ENCODE measurements around the gene PAAF1. TPM values are rescaled to one million over a fixed set of nuclear protein-coding genes. Genes with fewer than 3 reads are reported as not detected.

Gene PAAF1
- total and polyA plus RNA-seq, 3 donors from 2014 or later: 44.0 to 65.5 (median 47.6) TPM

- H3K4me1 ChIP-seq: no peaks in the 10 kb centered on the region
- no peak overlapping the region for H3K4me3 ChIP-seq
- intact Hi-C loops (cut with DNase I; ENCODE audit: low total_unique reads): no loop called here
- TF ChIP-seq POLR2A (IDR thresholded peaks at IDR 0.05): no peak
- TF ChIP-seq CTCF (IDR thresholded peaks at IDR 0.05): no peak
- no peaks in the 10 kb centered on the region for H3K9me3 ChIP-seq
- no peaks in the 10 kb centered on the region for H3K27me3 ChIP-seq
- H3K36me3 ChIP-seq (ENCODE audit: low read depth, missing control alignments): no peaks in the 10 kb centered on the region
- WGBS, 2 donors: 64 to 68% methylated on average over 10 of the region's 10 CpGs
- DNase-seq: no peak
- H3K27ac ChIP-seq: no peak overlapping the region
These were observed 88.4 kb downstream of the PAAF1 start for GRCh38 chr11:73965076-73965763.

- no peak overlapping the region for H3K4me3 ChIP-seq
- no peak overlapping the region for H3K27ac ChIP-seq
- H3K4me1 ChIP-seq: no peaks in the 10 kb centered on the region
- H3K27me3 ChIP-seq: no peaks in the 10 kb centered on the region
- DNase-seq: no peak
- no peaks in the 10 kb centered on the region for H3K9me3 ChIP-seq
- TF ChIP-seq POLR2A (IDR thresholded peaks at IDR 0.05): no peak
- TF ChIP-seq CTCF (IDR thresholded peaks at IDR 0.05): no peak
- H3K36me3 ChIP-seq (ENCODE audit: low read depth, missing control alignments): no peaks in the 10 kb centered on the region
- intact Hi-C loops (cut with DNase I; ENCODE audit: low total_unique reads): no loop called here
- 76 to 85% methylated on average over 2 of the region's 2 CpGs for WGBS, 2 donors
These were observed 88.9 kb downstream of the PAAF1 start for GRCh38 chr11:73965764-73966121.

GRCh38 chr11:73968356-73968966 lies 91.7 kb downstream of the PAAF1 start:
- no peaks in the 10 kb centered on the region for H3K27me3 ChIP-seq
- 86 to 96% methylated on average over 15 of the region's 15 CpGs for WGBS, 2 donors
- H3K36me3 ChIP-seq (ENCODE audit: low read depth, missing control alignments): no peaks in the 10 kb centered on the region
- no peaks in the 10 kb centered on the region for H3K9me3 ChIP-seq
- intact Hi-C loops (cut with DNase I; ENCODE audit: low total_unique reads): no loop called here
- TF ChIP-seq CTCF (IDR thresholded peaks at IDR 0.05) (no peak), POLR2A (IDR thresholded peaks at IDR 0.05) (no peak)
- DNase-seq: no peak
- H3K27ac ChIP-seq: no peak overlapping the region
- H3K4me1 ChIP-seq: no peaks in the 10 kb centered on the region
- no peak overlapping the region for H3K4me3 ChIP-seq

GRCh38 chr11:73969091-73969490 lies 92.3 kb downstream of the PAAF1 start:
- 79 to 85% methylated on average over 2 of the region's 2 CpGs for WGBS, 2 donors
- H3K4me3 ChIP-seq: no peak overlapping the region
- H3K27me3 ChIP-seq: no peaks in the 10 kb centered on the region
- no peaks in the 10 kb centered on the region for H3K4me1 ChIP-seq
- no peak overlapping the region for H3K27ac ChIP-seq
- no peaks in the 10 kb centered on the region for H3K36me3 ChIP-seq (ENCODE audit: low read depth, missing control alignments)
- TF ChIP-seq CTCF (IDR thresholded peaks at IDR 0.05) (no peak), POLR2A (IDR thresholded peaks at IDR 0.05) (no peak)
- no peak for DNase-seq
- H3K9me3 ChIP-seq: no peaks in the 10 kb centered on the region
- intact Hi-C loops (cut with DNase I; ENCODE audit: low total_unique reads): no loop called here

Data from testis (tissue), 3 donors.